ENCODE results near the gene TMC5. TPM values are rescaled to one million over a fixed set of nuclear protein-coding genes. Genes with fewer than 3 reads are reported as not detected.
"Not testable (repeated sequence)": the region's sequence is repeated elsewhere in the genome, so short reads cannot be mapped to it uniquely, and the experiment has no call there.

The TMC5 gene
- total and polyA plus RNA-seq, 2 experiments from 2014 or later, result 2.3 to 4.8 TPM

- no peak overlapping the region for H3K4me3 ChIP-seq
- no peaks in the 10 kb centered on the region for H3K9me2 ChIP-seq (ENCODE audit: insufficient read depth)
- no peaks in the 10 kb centered on the region for H3K27me3 ChIP-seq (ENCODE audit: insufficient read depth)
- TF ChIP-seq CREB1 (CRISPR knock-in tag; IDR thresholded peaks at IDR 0.05; ENCODE audit: low read depth), result no peak
- TF ChIP-seq ZNF114 (CRISPR knock-in tag; IDR thresholded peaks at IDR 0.05), result no peak
- H3K4me1 Mint-ChIP-seq, result no peaks in the 10 kb centered on the region
- no peak overlapping the region for H3K4me3 Mint-ChIP-seq
- H2AFZ ChIP-seq, result no peak overlapping the region
- ATAC-seq (no peak), DNase-seq (ENCODE audit: low spot score) (no peak)
- no peaks in the 10 kb centered on the region for H3K27me3 Mint-ChIP-seq (ENCODE audit: insufficient read depth, low read depth, poor library complexity)
- H3K36me3 ChIP-seq (ENCODE audit: insufficient read depth), result peaks cover 36% of the 10 kb centered on the region
- H3K4me1 ChIP-seq (ENCODE audit: insufficient read depth), result no peaks in the 10 kb centered on the region
- H3K27ac Mint-ChIP-seq, result no peak overlapping the region
- no peaks in the 10 kb centered on the region for H3K79me2 ChIP-seq (replicated peaks; ENCODE audit: insufficient read depth)
- H3K4me2 ChIP-seq, result no peak overlapping the region
- no peak overlapping the region for H3K27ac ChIP-seq (ENCODE audit: low read depth)
- H3K9me3 Mint-ChIP-seq, result no peaks in the 10 kb centered on the region
- H3K36me3 Mint-ChIP-seq (ENCODE audit: low read depth), result peaks cover 48% of the 10 kb centered on the region
- H3F3A ChIP-seq (replicated peaks; ENCODE audit: low read depth), result no peaks in the 10 kb centered on the region
- no peaks in the 10 kb centered on the region; the same call in 1 of the 2 replicates for H4K20me1 ChIP-seq (replicated peaks; ENCODE audit: insufficient read depth)
Observed at GRCh38 chr16:19542138-19542821, 124.6 kb downstream of the TMC5 start.

- H3K36me3 Mint-ChIP-seq (ENCODE audit: low read depth), result peaks cover 48% of the 10 kb centered on the region
- ATAC-seq; DNase-seq (ENCODE audit: low spot score); H3F3A ChIP-seq (replicated peaks; ENCODE audit: low read depth); H3K4me1 Mint-ChIP-seq; H3K4me1 ChIP-seq (ENCODE audit: insufficient read depth); H3K27ac Mint-ChIP-seq; H3K27ac ChIP-seq (ENCODE audit: low read depth); H3K4me3 Mint-ChIP-seq; H3K27me3 ChIP-seq (ENCODE audit: insufficient read depth); H3K9me3 Mint-ChIP-seq; H3K4me2 ChIP-seq; H3K9me2 ChIP-seq (ENCODE audit: insufficient read depth); H4K20me1 ChIP-seq (replicated peaks; ENCODE audit: insufficient read depth); H3K4me3 ChIP-seq; H2AFZ ChIP-seq; H3K79me2 ChIP-seq (replicated peaks; ENCODE audit: insufficient read depth); H3K27me3 Mint-ChIP-seq (ENCODE audit: insufficient read depth, low read depth, poor library complexity): not testable (repeated sequence)
- H3K36me3 ChIP-seq (ENCODE audit: insufficient read depth), result peaks cover 34% of the 10 kb centered on the region
Observed at GRCh38 chr16:19543278-19543996, 125.8 kb downstream of the TMC5 start.

DNA sequence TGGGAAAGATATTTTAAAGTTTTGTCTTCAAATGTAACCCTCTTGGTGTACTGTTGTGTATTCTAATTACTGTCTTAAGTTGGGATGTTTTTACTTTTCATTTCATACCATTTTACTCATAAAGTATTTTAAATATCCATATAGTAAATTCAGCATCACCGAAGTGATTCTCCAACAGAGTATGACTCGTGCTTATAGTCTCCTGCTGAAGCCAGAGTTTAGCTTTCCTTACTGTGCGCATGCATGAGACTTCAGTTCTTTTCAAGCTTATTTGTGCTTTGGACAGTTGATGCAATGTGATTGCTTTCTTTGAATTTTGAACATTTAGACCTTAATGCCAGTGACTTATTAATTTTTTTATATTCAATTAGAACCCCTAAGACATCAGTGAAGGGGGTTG, 130.5 kb downstream of the TMC5 start:
- Histone ChIP-seq H3K27me3 (ENCODE audit: insufficient read depth) (no peaks in the 10 kb centered on the region), H3K4me2 (no peak overlapping the region), H4K20me1 (replicated peaks; ENCODE audit: insufficient read depth) (no peaks in the 10 kb centered on the region), H3K4me3 (no peak overlapping the region), H2AFZ (no peak overlapping the region), H3F3A (replicated peaks; ENCODE audit: low read depth) (no peaks in the 10 kb centered on the region), H3K9me2 (ENCODE audit: insufficient read depth) (no peaks in the 10 kb centered on the region), H3K27ac (ENCODE audit: low read depth) (no peak overlapping the region), H3K79me2 (replicated peaks; ENCODE audit: insufficient read depth) (no peaks in the 10 kb centered on the region), H3K4me1 (ENCODE audit: insufficient read depth) (no peaks in the 10 kb centered on the region), H3K36me3 (ENCODE audit: insufficient read depth) (peaks cover 27% of the 10 kb centered on the region)
- TF ChIP-seq CTCF (conservative IDR thresholded peaks at IDR 0.05; ENCODE audit: low read depth in 2 of 2), result no peak
- ATAC-seq (no peak), DNase-seq (ENCODE audit: low spot score) (no peak)
- Mint-ChIP-seq H3K4me3 (no peak overlapping the region), H3K9me3 (no peaks in the 10 kb centered on the region), H3K36me3 (ENCODE audit: low read depth) (peaks cover 24% of the 10 kb centered on the region), H3K27me3 (ENCODE audit: insufficient read depth, low read depth, poor library complexity) (no peaks in the 10 kb centered on the region), H3K27ac (no peak overlapping the region), H3K4me1 (no peaks in the 10 kb centered on the region)

Other genes with a start within 250 kb of the TMC5 start
- 6.9 and 9.5 TPM in 2 replicates for gene SYT17, start 249.6 kb upstream of the TMC5 start, total RNA-seq (2014; rRNA removed; shearing (Covaris generic))
- 5.3 and 6.1 TPM in 2 replicates for gene SYT17, start 249.6 kb upstream of the TMC5 start, polyA plus RNA-seq (2016; fragmentation: Nextera tagmentation; extraction: Ambion mirVana)
- not detected in 2 replicates for gene CLEC19A, start 132.2 kb upstream of the TMC5 start, total RNA-seq (2014; rRNA removed; shearing (Covaris generic))
- gene CLEC19A, start 132.2 kb upstream of the TMC5 start, polyA plus RNA-seq (2016; fragmentation: Nextera tagmentation; extraction: Ambion mirVana), result 0.26 TPM in 1 of 2 replicates, not detected in the other
- gene GDE1, start 104.2 kb downstream of the TMC5 start, total RNA-seq (2014; rRNA removed; shearing (Covaris generic)), result 60.1 and 69.3 TPM in 2 replicates
- gene GDE1, start 104.2 kb downstream of the TMC5 start, polyA plus RNA-seq (2016; fragmentation: Nextera tagmentation; extraction: Ambion mirVana), result 30.0 and 30.8 TPM in 2 replicates
- 20.9 and 25.4 TPM in 2 replicates for gene CCP110, start 106.1 kb downstream of the TMC5 start, total RNA-seq (2014; rRNA removed; shearing (Covaris generic))
- gene CCP110, start 106.1 kb downstream of the TMC5 start, polyA plus RNA-seq (2016; fragmentation: Nextera tagmentation; extraction: Ambion mirVana), result 8.3 and 10.7 TPM in 2 replicates
- gene VPS35L, start 137.8 kb downstream of the TMC5 start, total RNA-seq (2014; rRNA removed; shearing (Covaris generic)), result 54.6 and 61.3 TPM in 2 replicates
- 48.0 and 49.7 TPM in 2 replicates for gene VPS35L, start 137.8 kb downstream of the TMC5 start, polyA plus RNA-seq (2016; fragmentation: Nextera tagmentation; extraction: Ambion mirVana)